Neural crest cell (in vitro differentiated cells): ENCODE results near the gene ARHGDIA. TPM values are rescaled to one million over a fixed set of nuclear protein-coding genes. Genes with fewer than 3 reads are reported as not detected.

Experiments used
- DNase-seq: peaks from one replicate; pipeline ENCODE4 v3.0.0; 2021; ENCODE audit warnings: low read depth, mixed read lengths, low spot score
- H3K27ac Mint-ChIP-seq: one replicate; pipeline ENCODE4 v1.8.0; 2021; ENCODE audit warnings: mild to moderate bottlenecking, mixed read lengths; ENCODE audit not compliant: unreplicated experiment
- H3K27me3 Mint-ChIP-seq: 2 replicates; pipeline ENCODE4 v1.8.0; 2021; ENCODE audit warnings: low read depth, mild to moderate bottlenecking, mixed read lengths
- H3K36me3 Mint-ChIP-seq: 2 replicates; pipeline ENCODE4 v1.8.0; 2021; ENCODE audit warnings: low read depth, mild to moderate bottlenecking, mixed read lengths
- H3K4me1 Mint-ChIP-seq: 2 replicates; pipeline ENCODE4 v1.8.0; 2021; ENCODE audit warnings: mixed read lengths
- H3K4me3 Mint-ChIP-seq: one replicate; pipeline ENCODE4 v1.8.0; 2021; ENCODE audit warnings: mild to moderate bottlenecking, mixed read lengths
- H3K9me3 Mint-ChIP-seq: 2 replicates; pipeline ENCODE4 v1.8.0; 2021; ENCODE audit warnings: mixed read lengths
- total RNA-seq: library from RNA; stranded (reverse); gene quantifications from 2 replicates; pipeline ENCODE4 v1.2.1, GENCODE V29; 2021
- TF ChIP-seq, protein P1 (sequence below): fragments of 200-600 bp; sonication (generic); conservative IDR thresholded peaks from 2 replicates; pipeline ENCODE4 v1.5.0; 2021; ENCODE audit warnings: antibody characterized with exemption, mild to moderate bottlenecking

The ARHGDIA gene
- total RNA-seq, 1 donor from 2014 or later, result 405 TPM

- Mint-ChIP-seq H3K27me3 (no peaks in the 10 kb centered on the region), H3K4me1 (no peaks in the 10 kb centered on the region), H3K36me3 (peaks cover 16% of the 10 kb centered on the region), H3K9me3 (no peaks in the 10 kb centered on the region), H3K27ac (no peak overlapping the region), H3K4me3 (peak overlapping the region; percentile 57)
- DNase-seq, result no peak
- TF ChIP-seq, protein P1, sequence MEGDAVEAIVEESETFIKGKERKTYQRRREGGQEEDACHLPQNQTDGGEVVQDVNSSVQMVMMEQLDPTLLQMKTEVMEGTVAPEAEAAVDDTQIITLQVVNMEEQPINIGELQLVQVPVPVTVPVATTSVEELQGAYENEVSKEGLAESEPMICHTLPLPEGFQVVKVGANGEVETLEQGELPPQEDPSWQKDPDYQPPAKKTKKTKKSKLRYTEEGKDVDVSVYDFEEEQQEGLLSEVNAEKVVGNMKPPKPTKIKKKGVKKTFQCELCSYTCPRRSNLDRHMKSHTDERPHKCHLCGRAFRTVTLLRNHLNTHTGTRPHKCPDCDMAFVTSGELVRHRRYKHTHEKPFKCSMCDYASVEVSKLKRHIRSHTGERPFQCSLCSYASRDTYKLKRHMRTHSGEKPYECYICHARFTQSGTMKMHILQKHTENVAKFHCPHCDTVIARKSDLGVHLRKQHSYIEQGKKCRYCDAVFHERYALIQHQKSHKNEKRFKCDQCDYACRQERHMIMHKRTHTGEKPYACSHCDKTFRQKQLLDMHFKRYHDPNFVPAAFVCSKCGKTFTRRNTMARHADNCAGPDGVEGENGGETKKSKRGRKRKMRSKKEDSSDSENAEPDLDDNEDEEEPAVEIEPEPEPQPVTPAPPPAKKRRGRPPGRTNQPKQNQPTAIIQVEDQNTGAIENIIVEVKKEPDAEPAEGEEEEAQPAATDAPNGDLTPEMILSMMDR, result no peak
Observed at GRCh38 chr17:81878294-81878693, 7.2 kb upstream of the ARHGDIA start.

DNA sequence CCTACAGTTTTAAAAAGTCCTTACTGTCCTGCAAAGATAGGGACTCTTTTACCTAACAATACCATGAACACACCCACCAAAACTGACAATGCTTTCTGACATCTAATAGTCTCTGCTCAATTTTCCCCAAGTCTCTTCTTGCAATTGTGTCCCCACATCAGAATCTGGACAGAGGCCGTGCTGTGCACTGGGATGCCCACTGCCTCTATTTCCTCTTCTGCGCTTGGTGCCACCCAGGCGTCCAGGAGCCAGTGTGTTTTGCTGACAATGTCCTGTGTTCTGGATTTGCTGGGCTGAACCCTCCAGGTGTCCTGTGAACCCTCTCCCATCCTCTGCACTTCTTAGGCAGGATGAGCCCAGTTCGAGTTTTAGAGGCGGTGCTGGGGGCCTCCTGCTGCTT lies 6.4 kb upstream of the ARHGDIA start:
- TF ChIP-seq, protein P1, result no peak
- Mint-ChIP-seq H3K4me3 (peak overlapping the region; percentile 57), H3K27me3 (no peaks in the 10 kb centered on the region), H3K4me1 (peaks cover 5% of the 10 kb centered on the region), H3K9me3 (no peaks in the 10 kb centered on the region), H3K27ac (no peak overlapping the region), H3K36me3 (peaks cover 16% of the 10 kb centered on the region)
- no peak for DNase-seq

DNA sequence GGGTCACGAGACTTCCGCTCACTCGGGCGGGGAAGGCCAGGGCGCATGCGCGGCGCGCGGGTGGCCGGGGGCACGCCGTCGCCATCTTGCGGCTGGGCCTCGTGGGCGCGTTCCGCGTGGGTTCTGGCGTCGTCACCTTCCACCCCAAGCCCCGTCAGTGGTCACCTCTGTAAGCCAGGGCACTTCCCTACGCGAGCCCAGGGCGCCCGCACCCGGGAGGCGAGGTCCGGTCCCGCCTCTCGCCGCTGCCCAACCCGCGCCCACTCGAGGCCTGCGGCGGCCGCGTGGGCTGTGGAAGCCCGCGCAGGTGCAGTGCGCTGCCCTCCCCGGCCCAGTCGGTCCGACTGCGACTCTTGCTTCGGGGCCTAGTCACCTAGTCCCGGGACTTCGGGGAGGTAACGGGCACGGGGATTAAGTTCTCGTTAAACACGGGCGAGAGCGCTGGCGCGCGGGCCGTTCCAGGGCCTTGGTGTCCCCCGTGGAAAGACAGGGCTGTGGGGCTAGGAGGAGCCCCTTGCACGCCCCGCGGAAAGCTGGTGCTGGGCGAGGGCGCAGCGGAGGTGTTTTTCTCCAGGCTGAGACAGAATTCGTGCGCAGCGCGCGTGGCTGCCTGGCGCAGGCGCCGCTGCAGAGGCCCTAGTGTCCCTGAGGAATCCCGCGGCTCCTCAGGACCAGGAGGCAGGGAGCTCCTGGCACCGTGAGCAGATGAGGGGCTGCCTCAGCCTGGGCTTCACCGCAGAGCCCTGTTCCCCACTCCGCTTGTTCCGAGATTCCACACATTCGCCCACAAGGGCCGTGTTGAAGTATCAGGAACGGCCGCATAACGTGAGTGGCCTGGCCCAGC lies 472 bp upstream of the ARHGDIA start:
- peak overlapping the region; percentile 96 for H3K27ac Mint-ChIP-seq
- peaks cover 14% of the 10 kb centered on the region for H3K27me3 Mint-ChIP-seq
- peaks cover 3% of the 10 kb centered on the region for H3K36me3 Mint-ChIP-seq
- H3K4me3 Mint-ChIP-seq, result peak overlapping the region; percentile 91
- peaks cover 27% of the 10 kb centered on the region for H3K4me1 Mint-ChIP-seq
- TF ChIP-seq, protein P1, result peak; percentile 39
- no peaks in the 10 kb centered on the region for H3K9me3 Mint-ChIP-seq
- peak; percentile 88 for DNase-seq

DNA sequence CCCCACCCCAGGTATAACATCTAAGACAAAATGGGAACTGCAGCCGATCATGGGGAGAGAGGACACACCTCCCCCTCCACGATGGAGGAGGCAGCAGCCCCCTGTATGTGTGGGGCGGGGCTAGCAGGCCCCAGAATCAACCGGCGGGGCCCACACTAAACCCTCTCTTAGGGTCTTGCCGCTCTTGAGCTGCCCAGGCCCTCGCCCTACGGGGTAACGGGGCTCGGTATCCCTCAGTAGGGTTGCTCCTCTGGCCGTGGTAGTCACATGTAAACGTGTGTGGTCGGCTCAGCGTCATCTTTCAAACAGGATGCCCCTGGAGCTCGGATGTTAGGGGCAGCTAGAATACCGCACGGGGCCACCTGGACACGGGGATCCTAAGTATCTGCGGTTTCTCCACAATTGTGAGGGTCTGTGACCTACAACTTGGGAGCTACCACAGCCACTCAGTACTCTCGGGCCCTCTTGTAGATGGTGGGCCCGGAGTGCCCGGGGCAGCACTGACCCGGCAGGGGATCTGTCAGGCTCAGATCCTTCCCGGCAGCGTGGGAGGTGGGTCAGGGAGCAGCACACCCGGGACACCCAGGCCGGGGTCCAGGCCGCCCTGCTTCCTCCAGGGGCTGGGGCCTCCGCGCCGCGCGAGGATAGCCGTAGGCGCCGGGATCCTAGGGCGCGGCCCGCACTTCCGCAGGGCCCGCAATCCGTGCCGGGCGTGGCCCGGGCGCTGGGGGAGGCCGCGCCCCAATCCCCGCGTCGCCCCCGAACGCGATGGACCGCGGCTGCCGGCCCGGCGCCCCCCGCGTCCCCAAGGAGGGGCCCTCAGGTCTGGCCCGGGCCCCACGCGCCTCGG lies 781 bp downstream of the ARHGDIA start:
- TF ChIP-seq, protein P1, result no peak
- peaks cover 27% of the 10 kb centered on the region for H3K4me1 Mint-ChIP-seq
- H3K27me3 Mint-ChIP-seq, result peaks cover 17% of the 10 kb centered on the region
- H3K36me3 Mint-ChIP-seq, result peaks cover 3% of the 10 kb centered on the region
- peak overlapping the region; percentile 93 for H3K27ac Mint-ChIP-seq
- no peak for DNase-seq
- H3K4me3 Mint-ChIP-seq, result peak overlapping the region; percentile 94
- H3K9me3 Mint-ChIP-seq, result no peaks in the 10 kb centered on the region

GRCh38 chr17:81869221-81870130 lies 1.7 kb downstream of the ARHGDIA start:
- no peak overlapping the region for H3K27ac Mint-ChIP-seq
- peak; percentile 71 for DNase-seq
- peaks cover 27% of the 10 kb centered on the region for H3K4me1 Mint-ChIP-seq
- TF ChIP-seq, protein P1, result peak; percentile 88
- peaks cover 3% of the 10 kb centered on the region for H3K36me3 Mint-ChIP-seq
- no peaks in the 10 kb centered on the region for H3K9me3 Mint-ChIP-seq
- peaks cover 17% of the 10 kb centered on the region for H3K27me3 Mint-ChIP-seq
- peak overlapping the region; percentile 94 for H3K4me3 Mint-ChIP-seq
